Right lobe of liver (tissue), 6 donors: ENCODE results near the gene GRB10. TPM values are rescaled to one million over a fixed set of nuclear protein-coding genes. Genes with fewer than 3 reads are reported as not detected.
"Not testable (repeated sequence)": the region's sequence is repeated elsewhere in the genome, so short reads cannot be mapped to it uniquely, and the experiment has no call there.

Experiments
- ATAC-seq, 4 donors: fragments of 200-7000 bp; cut with Tn5 transposase; one replicate each; pipeline ENCODE4 v1.9.1; 2020; ENCODE audit warnings: mild to moderate bottlenecking in 4 of 4, moderate library complexity in 4 of 4
- DNase-seq, 3 donors: peaks; one replicate each; pipeline ENCODE4 v3.0.0-alpha.2; 2020
- H3K27ac ChIP-seq, 3 donors: fragments of 200-600 bp; one replicate each; pipeline ENCODE4 v1.8.0; 2022
- H3K27me3 ChIP-seq, 2 donors: fragments of 200-600 bp; one replicate each; pipeline ENCODE4 v1.8.0; 2022
- H3K36me3 ChIP-seq, 4 donors: fragments of 200-600 bp; sonication (generic) in 1 of 4; one replicate each; pipeline versions ENCODE4 v1.5.1 to v1.8.0; 2017 to 2022; ENCODE audit warnings: control low read depth in 1 of 4
- H3K4me1 ChIP-seq, 4 donors: fragments of 200-600 bp; sonication (generic) in 1 of 4; one replicate each; pipeline versions ENCODE4 v1.5.1 to v1.8.0; 2017 to 2022; ENCODE audit warnings: control low read depth in 1 of 4
- H3K4me3 ChIP-seq, 3 donors: fragments of 200-600 bp; one replicate each; pipeline ENCODE4 v1.8.0; 2022
- H3K9me3 ChIP-seq, 4 donors: fragments of 200-600 bp; sonication (generic) in 1 of 4; one replicate each; pipeline versions ENCODE4 v1.5.1 to v1.8.0; 2017 to 2022; ENCODE audit warnings: control low read depth in 1 of 4
- POLR2A ChIP-seq: fragments of 450-650 bp; IDR thresholded peaks from one replicate; pipeline ENCODE4 v1.6.1; 2017; ENCODE audit warnings: antibody characterized with exemption, mild to moderate bottlenecking
- WGBS: methylation state at CpG from one replicate; pipeline ENCODE4 v1.1.6; 2018; ENCODE audit warnings: low coverage, low lambda C conversion rate; ENCODE audit not compliant: insufficient coverage; ENCODE audit errors: missing lambda C conversion rate; 5-methylcytosine and 5-hydroxymethylcytosine counted together
- intact Hi-C, 2 donors: fragments of 100-400 bp; cut with DNase I; formaldehyde crosslinking; loops; one replicate each; pipeline versions ENCODE4 v1.11.2 to v1.14.1; 2022
- total RNA-seq, 6 experiments: library from RNA; depleted of rRNA in 2 of 6; stranded (reverse); fragments of >200 nt in 2 of 6; fragmentation: NEBNext Ultra II Directional in 3 of 6; extraction: Animal tissue kit (Norgen Biotek cat#: 25700) in 3 of 6; gene quantifications; one replicate each; pipeline versions ENCODE4 v1.1.0 to v1.2.4, GENCODE V29; 2016 to 2023
- TF ChIP-seq, protein P1 (sequence below), 4 donors: fragments of 200-600 bp in 3 of 4; fragments of 450-650 bp in 1 of 4; IDR thresholded peaks; one replicate each; pipeline versions ENCODE4 v1.5.1 to v1.8.0; 2016 to 2022; ENCODE audit warnings: antibody characterized with exemption in 4 of 4, mild to moderate bottlenecking in 2 of 4
- donor health status: DM: no; HTN: yes; CAD: no.
- donor health status: DM: no; HTN: no; CAD: no.
- donor health status: DM: no; HTN: no; CAD: no.
- donor health status: DM: no; HTN: yes; CAD: no.
- donor health status: DM: no; HTN: yes; CAD: no.

Gene GRB10
- total RNA-seq, 6 experiments from 2014 or later = 24.9 to 55.5 (median 40.0) TPM

DNA sequence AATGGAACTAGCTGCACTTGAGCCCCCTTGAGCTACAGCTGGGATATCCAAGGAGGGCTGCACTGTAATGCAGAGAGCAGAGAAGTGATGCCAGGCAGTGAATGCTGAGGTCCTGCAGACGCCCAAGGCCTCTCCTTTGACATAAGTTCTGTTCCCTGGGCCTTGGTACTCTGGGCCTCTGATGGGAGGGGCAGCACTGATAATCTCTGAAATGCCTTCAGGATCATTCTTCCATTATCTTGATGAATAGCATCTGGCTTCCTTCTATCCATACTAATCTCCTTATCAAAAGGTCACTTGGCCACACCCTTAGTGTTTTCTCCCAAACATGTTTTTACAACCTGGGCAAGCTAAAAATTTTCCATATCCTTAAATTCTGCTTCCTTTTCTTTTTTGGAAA is 6.9 kb downstream of the GRB10 start:
- no peaks in the 10 kb centered on the region for H3K36me3 ChIP-seq
- H3K4me1 ChIP-seq = peaks cover 0 to 39% (median 16%) of the 10 kb centered on the region in 4 donors
- H3K27ac ChIP-seq = no peak overlapping the region
- no peak overlapping the region for H3K4me3 ChIP-seq
- intact Hi-C loops = no loop called here
- no peak for DNase-seq
- no peak for ATAC-seq
- 80% methylated on average over 1 of the region's 1 CpG for WGBS
- TF ChIP-seq, protein P1, sequence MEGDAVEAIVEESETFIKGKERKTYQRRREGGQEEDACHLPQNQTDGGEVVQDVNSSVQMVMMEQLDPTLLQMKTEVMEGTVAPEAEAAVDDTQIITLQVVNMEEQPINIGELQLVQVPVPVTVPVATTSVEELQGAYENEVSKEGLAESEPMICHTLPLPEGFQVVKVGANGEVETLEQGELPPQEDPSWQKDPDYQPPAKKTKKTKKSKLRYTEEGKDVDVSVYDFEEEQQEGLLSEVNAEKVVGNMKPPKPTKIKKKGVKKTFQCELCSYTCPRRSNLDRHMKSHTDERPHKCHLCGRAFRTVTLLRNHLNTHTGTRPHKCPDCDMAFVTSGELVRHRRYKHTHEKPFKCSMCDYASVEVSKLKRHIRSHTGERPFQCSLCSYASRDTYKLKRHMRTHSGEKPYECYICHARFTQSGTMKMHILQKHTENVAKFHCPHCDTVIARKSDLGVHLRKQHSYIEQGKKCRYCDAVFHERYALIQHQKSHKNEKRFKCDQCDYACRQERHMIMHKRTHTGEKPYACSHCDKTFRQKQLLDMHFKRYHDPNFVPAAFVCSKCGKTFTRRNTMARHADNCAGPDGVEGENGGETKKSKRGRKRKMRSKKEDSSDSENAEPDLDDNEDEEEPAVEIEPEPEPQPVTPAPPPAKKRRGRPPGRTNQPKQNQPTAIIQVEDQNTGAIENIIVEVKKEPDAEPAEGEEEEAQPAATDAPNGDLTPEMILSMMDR (IDR thresholded peaks at IDR 0.05) = no peak
- TF ChIP-seq POLR2A = no peak
- H3K9me3 ChIP-seq = no peaks in the 10 kb centered on the region
- no peaks in the 10 kb centered on the region for H3K27me3 ChIP-seq

GRCh38 chr7:50775231-50775630 is 7.5 kb downstream of the GRB10 start:
- no peaks in the 10 kb centered on the region for H3K9me3 ChIP-seq
- H3K27me3 ChIP-seq = no peaks in the 10 kb centered on the region
- intact Hi-C loops = no loop called here
- no peak overlapping the region for H3K4me3 ChIP-seq
- no peak for DNase-seq
- no peak for TF ChIP-seq POLR2A
- TF ChIP-seq, protein P1 (IDR thresholded peaks at IDR 0.05) = no peak
- H3K36me3 ChIP-seq = no peaks in the 10 kb centered on the region
- ATAC-seq = no peak
- H3K4me1 ChIP-seq = peaks cover 0 to 45% (median 19%) of the 10 kb centered on the region in 4 donors
- no peak overlapping the region for H3K27ac ChIP-seq
- WGBS = no CpG with 5 or more reads among the region's 3 CpGs

DNA sequence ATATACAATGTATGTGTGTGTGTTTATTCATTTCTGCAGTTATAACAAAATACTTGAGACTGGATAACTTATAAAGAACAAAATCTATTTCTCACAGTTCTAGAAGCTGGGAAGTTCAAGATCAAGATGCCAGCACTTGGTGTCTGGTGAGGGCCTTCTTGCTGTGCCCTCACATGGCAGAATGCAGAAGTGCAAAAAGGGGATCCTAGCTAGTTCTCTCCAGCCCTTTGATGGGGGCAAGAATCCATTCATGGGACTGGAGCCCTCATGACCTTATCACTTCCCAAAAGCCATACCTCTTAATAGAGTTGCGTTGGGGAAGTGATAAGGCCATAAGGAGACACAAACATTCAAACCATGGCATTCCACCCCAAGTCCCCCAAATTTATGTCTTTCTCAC is 8.4 kb downstream of the GRB10 start:
- Histone ChIP-seq H3K4me3 (no peak overlapping the region), H3K36me3 (no peaks in the 10 kb centered on the region), H3K9me3 (no peaks in the 10 kb centered on the region), H3K27me3 (no peaks in the 10 kb centered on the region), H3K4me1 (peaks cover 0 to 45% (median 19%) of the 10 kb centered on the region in 4 donors), H3K27ac (no peak overlapping the region)
- WGBS = 86% methylated on average over 1 of the region's 1 CpG
- no peak for DNase-seq
- no peak for TF ChIP-seq POLR2A
- TF ChIP-seq, protein P1 (IDR thresholded peaks at IDR 0.05) = peak in 1 of 4 donors; percentile 7
- intact Hi-C loops = no loop called here
- no peak for ATAC-seq

- H3K27me3 ChIP-seq, H3K9me3 ChIP-seq, H3K4me3 ChIP-seq, DNase-seq, H3K27ac ChIP-seq, ATAC-seq, intact Hi-C loops, H3K36me3 ChIP-seq: not testable (repeated sequence)
- peaks cover 0 to 40% (median 17%) of the 10 kb centered on the region in 4 donors for H3K4me1 ChIP-seq
- WGBS = 73% methylated on average over 4 of the region's 4 CpGs
Observed at GRCh38 chr7:50773071-50773470, 9.6 kb downstream of the GRB10 start.

GRCh38 chr7:50771120-50772002 is 11.3 kb downstream of the GRB10 start:
- H3K27ac ChIP-seq = peak overlapping the region; percentile 28 to 72 (median 68)
- no peaks in the 10 kb centered on the region for H3K9me3 ChIP-seq
- H3K27me3 ChIP-seq = no peaks in the 10 kb centered on the region
- DNase-seq (peak; percentile 67 to 85 (median 80)), ATAC-seq (peak; percentile 92 to 96 (median 93))
- 34% methylated on average over 8 of the region's 9 CpGs for WGBS
- H3K4me3 ChIP-seq = no peak overlapping the region
- no peaks in the 10 kb centered on the region for H3K36me3 ChIP-seq
- peaks cover 0 to 41% (median 20%) of the 10 kb centered on the region in 4 donors for H3K4me1 ChIP-seq
- intact Hi-C loops = no loop called here
- no peak for TF ChIP-seq POLR2A
- TF ChIP-seq, protein P1 (IDR thresholded peaks at IDR 0.05) = peak in 1 of 4 donors; percentile 14
